ENCODE data around the gene ROR1.

ROR1 gene

GRCh38 chr1:63976006-63976405, 202.2 kb downstream of the ROR1 start:
- DNase-seq (ENCODE audit: low read depth in 2 of 2) = no peak

GRCh38 chr1:63977466-63977865, 203.6 kb downstream of the ROR1 start:
- no peak for DNase-seq (ENCODE audit: low read depth in 2 of 2)

GRCh38 chr1:63980740-63981407, 207.1 kb downstream of the ROR1 start:
- no peak for DNase-seq (ENCODE audit: low read depth in 2 of 2)

- DNase-seq (ENCODE audit: low read depth in 2 of 2) = no peak
Measured at GRCh38 chr1:63981408-63981773, 207.6 kb downstream of the ROR1 start.

- no peak for DNase-seq (ENCODE audit: low read depth in 2 of 2)
Measured at GRCh38 chr1:63982201-63982600, 208.4 kb downstream of the ROR1 start.

GRCh38 chr1:63983391-63984256, 209.8 kb downstream of the ROR1 start:
- DNase-seq (ENCODE audit: low read depth in 2 of 2) = no peak

GRCh38 chr1:63984257-63984929, 210.6 kb downstream of the ROR1 start:
- DNase-seq (ENCODE audit: low read depth in 2 of 2) = no peak

GRCh38 chr1:63984930-63985290, 211.1 kb downstream of the ROR1 start:
- no peak for DNase-seq (ENCODE audit: low read depth in 2 of 2)

- no peak for DNase-seq (ENCODE audit: low read depth in 2 of 2)
Measured at GRCh38 chr1:63987014-63987627, 213.3 kb downstream of the ROR1 start.

- DNase-seq (ENCODE audit: low read depth in 2 of 2) = no peak
Measured at GRCh38 chr1:63987628-63988024, 213.8 kb downstream of the ROR1 start.

GRCh38 chr1:63988941-63989340, 215.1 kb downstream of the ROR1 start:
- no peak for DNase-seq (ENCODE audit: low read depth in 2 of 2)

- no peak for DNase-seq (ENCODE audit: low read depth in 2 of 2)
Measured at GRCh38 chr1:63991685-63992084, 217.9 kb downstream of the ROR1 start.

GRCh38 chr1:64000021-64000420, 226.2 kb downstream of the ROR1 start:
- no peak for DNase-seq (ENCODE audit: low read depth in 2 of 2)

- no peak for DNase-seq (ENCODE audit: low read depth in 2 of 2)
Measured at GRCh38 chr1:64001038-64001437, 227.2 kb downstream of the ROR1 start.

GRCh38 chr1:64004451-64005025, 230.7 kb downstream of the ROR1 start:
- no peak for DNase-seq (ENCODE audit: low read depth in 2 of 2)

- no peak for DNase-seq (ENCODE audit: low read depth in 2 of 2)
Measured at GRCh38 chr1:64005801-64006200, 232.0 kb downstream of the ROR1 start.

- DNase-seq (ENCODE audit: low read depth in 2 of 2) = no peak
Measured at GRCh38 chr1:64006276-64007051, 232.6 kb downstream of the ROR1 start.

- no peak for DNase-seq (ENCODE audit: low read depth in 2 of 2)
Measured at GRCh38 chr1:64010316-64010715, 236.5 kb downstream of the ROR1 start.

- no peak for DNase-seq (ENCODE audit: low read depth in 2 of 2)
Measured at GRCh38 chr1:64013395-64013794, 239.6 kb downstream of the ROR1 start.

GRCh38 chr1:64019818-64020217, 246.0 kb downstream of the ROR1 start:
- no peak for DNase-seq (ENCODE audit: low read depth in 2 of 2)

- DNase-seq (ENCODE audit: low read depth in 2 of 2) = no peak
Measured at GRCh38 chr1:64021066-64021465, 247.2 kb downstream of the ROR1 start.

Data from stimulated activated CD8-positive, alpha-beta memory T cell treated with anti-CD3 and anti-CD28 coated beads, Interleukin-15, amount 100 ng/mL, for 4 hours (primary cell).